Measurements from ENCODE around the gene GHDC.
"Not testable (repeated sequence)": the region's sequence is repeated elsewhere in the genome, so short reads cannot be mapped to it uniquely, and the experiment has no call there.

GHDC gene

DNA sequence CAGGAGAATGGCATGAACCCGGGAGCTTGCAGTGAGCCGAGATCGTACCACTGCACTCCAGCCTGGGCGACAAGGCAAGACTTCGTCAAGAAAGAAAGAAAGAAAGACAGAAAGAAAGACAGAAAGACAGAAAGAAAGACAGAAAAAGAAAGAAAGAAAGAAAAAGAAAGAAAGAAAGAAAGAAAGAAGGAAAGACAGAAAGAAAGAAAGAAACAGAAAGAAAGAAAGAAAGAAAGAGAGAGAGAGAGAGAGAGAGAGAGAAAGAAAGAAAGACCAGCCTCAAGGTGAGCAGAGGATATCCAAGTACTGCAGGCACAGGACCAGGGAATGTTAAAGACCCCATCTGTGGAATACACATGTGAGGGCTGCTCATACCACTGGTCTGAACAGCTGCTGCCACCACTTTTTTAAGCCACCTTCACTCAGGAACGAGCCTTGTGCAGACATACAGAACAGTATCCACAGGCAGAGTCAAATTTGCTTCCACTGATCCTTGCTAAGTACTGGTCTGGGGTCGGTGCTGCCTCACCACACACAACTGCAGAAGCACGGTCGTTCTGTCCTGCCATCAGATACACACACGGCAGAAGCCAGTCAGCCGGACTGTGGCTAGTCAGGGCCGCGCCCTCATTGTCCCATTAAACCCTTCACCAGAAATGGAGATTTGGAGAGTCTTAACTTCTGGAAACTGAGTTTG, 47.2 kb downstream of the GHDC start:
- DNase-seq, result no peak

DNA sequence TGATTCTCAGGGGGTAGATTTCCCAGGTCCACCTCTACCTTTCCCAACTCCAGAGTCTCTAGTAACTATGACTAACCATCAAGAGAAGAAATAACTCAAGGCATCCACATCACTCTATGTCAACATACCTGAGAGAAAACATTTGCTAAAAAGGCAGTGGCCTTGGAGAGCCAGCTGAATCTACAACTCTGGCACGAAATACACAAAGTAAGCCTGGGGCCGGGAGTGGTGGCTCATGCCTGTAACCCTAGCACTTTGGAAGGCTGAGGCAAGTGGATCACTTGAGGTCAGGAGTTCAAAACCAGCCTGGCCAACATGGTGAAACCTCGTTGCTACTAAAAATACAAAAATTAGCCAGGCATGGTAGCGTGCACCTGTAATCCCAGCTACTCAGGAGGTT, 51.2 kb downstream of the GHDC start:
- not testable (repeated sequence) for DNase-seq

DNA sequence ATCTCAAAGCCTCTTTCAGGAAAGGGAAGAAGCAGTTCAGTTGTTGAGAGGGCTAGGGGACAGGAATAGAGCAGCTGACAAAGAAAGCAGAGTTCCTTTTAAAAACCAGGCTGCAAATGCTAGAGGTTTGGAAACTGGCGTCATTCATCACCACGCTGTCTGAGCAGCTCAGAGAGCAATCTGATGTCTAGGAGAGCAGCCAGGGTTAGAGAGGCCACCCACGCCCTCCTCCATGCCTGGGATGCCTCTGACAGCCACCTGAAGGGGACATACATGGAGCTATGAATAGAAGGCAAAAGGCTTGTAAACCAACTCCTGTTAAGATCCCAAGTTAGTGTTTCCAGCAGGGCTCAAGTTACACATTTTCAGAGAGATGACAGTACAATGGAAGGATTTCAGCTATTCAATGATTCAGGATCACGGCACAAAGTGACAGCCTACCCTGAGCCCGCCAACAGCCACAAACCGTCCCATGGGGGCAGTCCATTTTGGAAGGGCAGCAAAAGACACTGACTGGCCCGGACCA, 51.9 kb downstream of the GHDC start:
- DNase-seq, result no peak

DNA sequence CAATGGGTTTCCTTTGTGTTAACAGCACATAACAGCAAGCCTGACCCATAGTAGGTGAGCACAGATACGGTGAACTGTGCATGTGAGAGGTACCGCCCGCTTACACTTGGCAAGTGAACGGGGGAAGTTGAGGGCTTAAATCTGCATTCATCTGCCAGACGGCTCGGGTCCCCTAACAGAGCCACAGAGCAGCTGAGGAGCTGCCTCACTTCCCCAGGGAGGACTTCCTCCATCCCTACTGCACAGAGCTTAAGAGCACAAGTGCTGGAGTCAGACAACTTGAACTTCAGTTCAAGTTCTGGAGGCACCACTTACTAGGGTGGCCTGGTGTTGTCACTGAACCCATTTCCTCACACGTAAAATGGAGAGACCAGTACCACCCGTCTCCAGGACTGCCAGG, 52.9 kb downstream of the GHDC start:
- no peak for DNase-seq

DNA sequence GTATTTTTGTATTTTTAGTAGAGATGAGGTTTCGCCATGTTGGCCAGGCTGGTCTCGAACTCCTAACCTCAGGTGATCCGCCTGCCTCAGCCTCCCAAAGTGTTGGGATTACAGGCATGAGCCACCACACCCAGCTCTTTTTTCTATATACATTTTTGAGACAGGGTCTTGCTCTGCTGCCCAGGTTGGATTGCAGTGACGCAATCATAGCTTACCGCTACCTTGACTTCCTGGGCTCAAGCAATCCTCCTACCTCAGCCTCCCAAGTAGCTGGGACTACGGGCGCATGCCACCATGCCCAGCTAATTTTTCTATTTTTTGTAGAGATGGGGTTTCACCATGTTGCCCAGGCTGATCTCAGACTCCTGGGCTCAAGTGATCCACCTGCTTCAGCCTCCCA, 53.6 kb downstream of the GHDC start:
- DNase-seq, result not testable (repeated sequence)

Measured in stimulated activated CD8-positive, alpha-beta memory T cell treated with anti-CD3 and anti-CD28 coated beads, Interleukin-4, amount 100 ng/mL, for 48 hours (primary cell).